Chondrocyte (in vitro differentiated cells): Measurements from ENCODE around the gene ERFE. TPM values are rescaled to one million over a fixed set of nuclear protein-coding genes. Genes with fewer than 3 reads are reported as not detected.
"Not testable (repeated sequence)": the region's sequence is repeated elsewhere in the genome, so short reads cannot be mapped to it uniquely, and the experiment has no call there.

Experiments
- DNase-seq: peaks from one replicate; pipeline ENCODE4 v3.0.0; 2021; ENCODE audit warnings: mixed read lengths, low spot score
- H3K27ac Mint-ChIP-seq: one replicate; pipeline ENCODE4 v1.8.0; 2021; ENCODE audit warnings: mild to moderate bottlenecking, moderate library complexity, mixed read lengths; ENCODE audit not compliant: unreplicated experiment
- H3K27me3 Mint-ChIP-seq: 2 replicates; pipeline ENCODE4 v1.8.0; 2021; ENCODE audit warnings: low read depth, mixed read lengths
- H3K36me3 Mint-ChIP-seq: 2 replicates; pipeline ENCODE4 v1.8.0; 2021; ENCODE audit warnings: low read depth, mixed read lengths
- H3K4me1 Mint-ChIP-seq: 2 replicates; pipeline ENCODE4 v1.8.0; 2021; ENCODE audit warnings: low read depth, mild to moderate bottlenecking, mixed read lengths
- H3K4me3 Mint-ChIP-seq: one replicate; pipeline ENCODE4 v1.8.0; 2021; ENCODE audit warnings: mild to moderate bottlenecking, moderate library complexity, mixed read lengths; ENCODE audit not compliant: unreplicated experiment
- H3K9me3 Mint-ChIP-seq: 2 replicates; pipeline ENCODE4 v1.8.0; 2021; ENCODE audit warnings: low read depth, mixed read lengths
- CTCF ChIP-seq: fragments of 200-600 bp; sonication (generic); IDR thresholded peaks from 2 replicates; pipeline ENCODE4 v1.5.0; 2021; ENCODE audit warnings: antibody characterized with exemption, mild to moderate bottlenecking, moderate library complexity
- total RNA-seq: library from RNA; stranded (reverse); gene quantifications from 3 replicates; pipeline ENCODE4 v1.2.1, GENCODE V29; 2021

Gene ERFE
- total RNA-seq, 1 donor from 2014 or later: 10.3 TPM

DNA sequence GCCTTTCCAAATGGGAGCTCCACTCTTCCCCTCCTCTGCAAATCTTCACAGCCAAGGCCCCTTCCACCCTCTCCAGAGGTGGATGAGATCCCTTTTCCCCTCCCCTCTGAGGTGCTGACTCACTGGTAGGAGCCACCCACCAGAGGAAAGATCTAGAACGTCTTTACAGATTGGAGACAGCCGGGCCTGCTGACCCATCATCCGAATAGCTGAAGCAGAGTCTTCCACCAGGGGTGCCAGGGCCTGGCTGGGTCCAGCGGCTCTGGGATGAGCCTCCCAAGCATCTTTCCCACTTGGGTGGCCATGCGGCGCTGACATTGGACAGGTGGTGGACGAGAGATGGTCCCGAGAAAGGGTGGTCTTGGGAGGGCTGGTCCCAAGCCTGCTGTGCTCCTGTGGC lies 9.0 kb downstream of the ERFE start:
- H3K4me1 Mint-ChIP-seq: peaks cover 60% of the 10 kb centered on the region
- no peaks in the 10 kb centered on the region for H3K27me3 Mint-ChIP-seq
- no peaks in the 10 kb centered on the region for H3K9me3 Mint-ChIP-seq
- H3K36me3 Mint-ChIP-seq: peaks cover 16% of the 10 kb centered on the region
- H3K4me3 Mint-ChIP-seq: no peak overlapping the region
- peak overlapping the region; percentile 36 for H3K27ac Mint-ChIP-seq
- no peak for TF ChIP-seq CTCF
- peak; percentile 90 for DNase-seq

DNA sequence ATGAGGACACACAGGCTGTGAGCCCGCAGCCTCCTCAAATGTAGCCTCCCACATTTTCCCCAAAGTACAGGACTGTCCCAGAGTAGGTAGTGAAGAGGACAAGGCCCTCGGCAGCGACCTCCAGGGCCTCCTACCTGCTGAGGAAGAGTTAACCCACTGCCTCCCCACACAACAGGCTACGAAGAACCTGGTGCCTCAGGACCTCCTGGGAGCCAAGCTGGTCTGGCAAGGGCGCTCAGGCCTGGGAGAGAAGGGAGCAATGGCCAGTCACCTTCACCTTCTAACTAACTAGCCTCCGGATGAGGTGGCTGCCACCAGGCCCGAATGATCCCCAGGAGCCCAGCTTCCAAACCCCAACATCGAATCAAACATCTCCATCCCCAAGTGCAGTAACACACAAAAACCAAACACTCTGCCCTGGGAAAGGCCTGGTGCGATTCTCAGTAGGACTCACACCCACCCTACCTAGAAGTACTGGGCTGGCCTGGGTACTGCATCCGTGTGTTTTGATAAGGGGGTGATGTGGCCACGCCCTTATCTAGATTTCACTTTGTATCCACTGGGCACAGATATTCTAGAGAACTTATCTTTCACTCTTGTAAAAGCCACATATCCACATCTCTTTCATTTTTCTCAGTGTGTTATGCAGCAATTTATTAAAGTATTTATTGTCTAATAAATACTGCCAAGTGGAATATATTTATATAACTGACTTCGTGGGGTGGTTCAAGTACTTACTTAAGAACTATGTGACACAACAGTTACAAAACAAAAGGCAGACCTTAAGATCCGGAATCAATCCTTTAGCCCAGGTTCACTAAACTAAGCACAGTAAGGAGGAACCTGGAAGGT lies 9.7 kb downstream of the ERFE start:
- Mint-ChIP-seq H3K4me1 (peaks cover 57% of the 10 kb centered on the region), H3K4me3 (peak overlapping the region; percentile 71), H3K9me3 (no peaks in the 10 kb centered on the region), H3K27me3 (no peaks in the 10 kb centered on the region), H3K27ac (peak overlapping the region; percentile 99), H3K36me3 (peaks cover 21% of the 10 kb centered on the region)
- no peak for TF ChIP-seq CTCF
- DNase-seq: no peak

DNA sequence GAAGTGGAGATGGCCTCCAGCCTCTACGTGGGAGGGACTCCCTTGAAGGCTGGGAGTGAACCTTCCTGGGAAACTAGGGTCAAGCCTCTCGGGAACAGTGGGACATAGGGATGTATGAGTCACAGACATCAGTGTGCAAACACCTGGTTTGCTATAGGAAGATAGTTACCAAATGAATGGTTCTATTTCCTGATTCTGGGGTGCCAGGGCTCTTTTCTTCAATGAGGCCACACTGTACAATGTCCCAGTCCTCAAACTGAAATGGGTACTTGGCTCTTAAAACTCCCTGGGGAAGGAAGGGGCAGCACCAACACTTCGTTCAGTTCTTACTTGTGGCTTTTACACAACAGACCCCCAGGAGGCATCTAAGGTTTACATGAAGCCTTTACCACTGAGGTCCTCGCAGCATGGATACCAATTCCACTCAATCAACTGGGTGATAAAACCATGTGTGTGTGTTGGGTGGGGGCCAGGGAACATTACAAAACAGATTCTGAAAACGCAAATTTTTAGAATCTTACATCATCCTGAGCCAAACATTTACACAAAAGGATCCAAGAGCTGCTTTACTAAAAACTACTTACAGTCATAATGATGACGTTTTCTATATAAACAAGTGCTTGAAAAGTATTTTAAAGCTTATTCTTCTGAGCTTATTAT lies 10.4 kb downstream of the ERFE start:
- Mint-ChIP-seq H3K4me3 (peak overlapping the region; percentile 71), H3K4me1 (peaks cover 57% of the 10 kb centered on the region), H3K27ac (peak overlapping the region; percentile 99), H3K27me3 (no peaks in the 10 kb centered on the region), H3K9me3 (no peaks in the 10 kb centered on the region), H3K36me3 (peaks cover 21% of the 10 kb centered on the region)
- no peak for DNase-seq
- TF ChIP-seq CTCF: peak; percentile 17

DNA sequence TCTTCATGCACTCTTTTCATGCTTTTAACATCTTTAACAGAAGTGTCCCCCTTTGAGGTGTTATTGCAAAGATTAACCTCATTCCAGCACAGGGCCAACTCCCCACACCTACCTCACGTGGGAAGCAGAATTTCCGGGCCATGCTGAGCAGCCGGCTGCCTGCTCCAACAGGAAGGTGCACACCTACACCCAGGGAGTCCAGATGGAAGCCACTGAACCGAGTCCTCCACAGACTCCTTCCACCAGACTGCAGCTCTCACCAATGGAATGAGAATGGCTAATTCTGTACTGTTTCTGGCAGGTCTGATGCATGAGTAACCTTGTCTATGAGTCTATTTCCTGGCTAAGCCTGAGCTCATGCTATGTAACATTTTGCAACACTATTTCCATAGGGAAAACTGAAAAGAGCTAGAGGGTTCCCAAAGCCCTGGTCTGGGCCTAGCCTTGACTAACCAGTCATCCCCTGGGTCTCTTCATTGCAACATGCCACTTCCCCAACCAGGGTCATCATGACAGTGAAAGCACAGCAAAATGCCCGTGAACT lies 11.0 kb downstream of the ERFE start:
- H3K36me3 Mint-ChIP-seq: peaks cover 21% of the 10 kb centered on the region
- no peaks in the 10 kb centered on the region for H3K9me3 Mint-ChIP-seq
- TF ChIP-seq CTCF: no peak
- no peaks in the 10 kb centered on the region for H3K27me3 Mint-ChIP-seq
- H3K4me1 Mint-ChIP-seq: peaks cover 55% of the 10 kb centered on the region
- peak overlapping the region; percentile 71 for H3K4me3 Mint-ChIP-seq
- DNase-seq: peak; percentile 38
- peak overlapping the region; percentile 99 for H3K27ac Mint-ChIP-seq

DNA sequence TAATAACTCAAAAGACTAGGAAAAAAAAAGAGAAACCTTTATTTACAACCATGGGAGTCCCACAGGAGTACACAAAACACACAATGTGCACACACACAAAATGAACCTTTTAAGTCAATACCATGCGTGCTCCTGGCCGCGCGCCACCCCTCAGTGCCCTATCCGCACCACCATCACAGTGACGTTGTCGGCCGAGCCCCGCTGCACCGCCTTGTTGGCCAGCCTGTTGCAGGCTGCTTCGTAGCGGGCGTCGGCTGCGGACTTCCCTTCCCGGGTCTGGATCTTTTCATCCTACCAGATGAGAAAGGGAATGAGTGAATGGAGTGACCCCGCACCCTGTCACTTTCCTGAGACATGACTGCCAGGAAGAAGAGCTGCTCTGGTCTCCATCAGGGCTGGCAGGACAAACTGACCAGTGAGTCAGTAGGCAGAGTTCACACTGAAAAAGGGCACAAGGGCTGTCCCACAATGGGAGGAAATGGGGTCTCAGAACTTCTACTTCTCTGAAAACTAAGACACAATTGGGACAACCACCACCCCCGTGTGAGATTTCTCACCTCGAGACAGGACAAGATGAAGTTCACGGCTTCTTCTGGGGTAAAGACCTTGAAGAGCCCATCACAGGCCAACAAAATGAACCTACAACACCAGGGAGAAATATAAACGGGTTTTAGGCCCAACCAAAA lies 11.8 kb downstream of the ERFE start:
- TF ChIP-seq CTCF: no peak
- Mint-ChIP-seq H3K27me3 (no peaks in the 10 kb centered on the region), H3K4me1 (peaks cover 53% of the 10 kb centered on the region), H3K27ac (peak overlapping the region; percentile 99), H3K9me3 (no peaks in the 10 kb centered on the region), H3K4me3 (peak overlapping the region; percentile 71), H3K36me3 (peaks cover 21% of the 10 kb centered on the region)
- DNase-seq: no peak

DNA sequence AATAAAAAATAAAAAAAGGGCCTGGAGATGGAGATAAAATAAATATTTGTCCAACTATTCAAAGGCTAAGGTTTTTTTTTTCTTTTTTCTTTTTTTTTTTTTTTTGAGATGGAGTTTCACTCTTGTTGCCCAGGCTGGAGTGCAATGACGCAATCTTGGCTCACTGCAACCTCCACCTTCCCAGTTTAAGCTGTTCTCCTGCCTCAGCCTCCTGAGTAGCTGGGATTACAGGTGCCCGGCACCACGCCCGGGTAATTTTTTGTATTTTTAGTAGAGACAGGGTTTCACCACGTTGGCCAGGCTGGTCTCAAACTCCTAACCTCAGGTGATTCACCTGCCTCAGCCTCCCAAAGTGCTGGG lies 12.3 kb downstream of the ERFE start:
- not testable (repeated sequence) for H3K9me3 Mint-ChIP-seq, H3K4me3 Mint-ChIP-seq, H3K27me3 Mint-ChIP-seq
- Mint-ChIP-seq H3K27ac (peak overlapping the region; percentile 99), H3K4me1 (peaks cover 53% of the 10 kb centered on the region), H3K36me3 (peaks cover 23% of the 10 kb centered on the region)
- DNase-seq: peak; percentile 7
